Hindlimb muscle (tissue), 1 donor: ENCODE results near the gene PCSK4. TPM values are rescaled to one million over a fixed set of nuclear protein-coding genes. Genes with fewer than 3 reads are reported as not detected.
"Not testable (repeated sequence)": the region's sequence is repeated elsewhere in the genome, so short reads cannot be mapped to it uniquely, and the experiment has no call there.

Source experiments
- DNase-seq: peaks from one replicate; pipeline ENCODE4 v3.0.0-alpha.2; 2013
- polyA plus RNA-seq: library from polyadenylated mRNA; unstranded; fragments of 120-200 nt; gene quantifications from one replicate; pipeline ENCODE4 v1.2.1, GENCODE V29; 2013; ENCODE audit not compliant: insufficient read length

Gene PCSK4
- polyA plus RNA-seq, 1 donor: 1.9 TPM

- no peak for DNase-seq
These were observed 3.2 kb downstream of the PCSK4 start for GRCh38 chr19:1486720-1487575.

- no peak for DNase-seq
These were observed 6.1 kb downstream of the PCSK4 start for GRCh38 chr19:1483979-1484428.

GRCh38 chr19:1483131-1483978 lies 6.8 kb downstream of the PCSK4 start:
- DNase-seq: no peak

GRCh38 chr19:1482361-1483130 lies 7.6 kb downstream of the PCSK4 start:
- DNase-seq: no peak

GRCh38 chr19:1481893-1482360 lies 8.2 kb downstream of the PCSK4 start:
- no peak for DNase-seq

GRCh38 chr19:1481224-1481892 lies 8.8 kb downstream of the PCSK4 start:
- DNase-seq: no peak

- peak; percentile 95 for DNase-seq
These were observed 11.0 kb downstream of the PCSK4 start, which contains the start of gene C19orf25 for GRCh38 chr19:1478934-1479707. Gene C19orf25, minus strand, starts transcription at chr19:1479215. Its CDS starts 312 bp downstream, at chr19:1478903.

- not testable (repeated sequence) for DNase-seq
These were observed 13.1 kb downstream of the PCSK4 start for GRCh38 chr19:1477056-1477455.

- no peak for DNase-seq
These were observed 14.3 kb downstream of the PCSK4 start for GRCh38 chr19:1475751-1476437.

GRCh38 chr19:1474765-1475351 lies 15.3 kb downstream of the PCSK4 start:
- no peak for DNase-seq

- no peak for DNase-seq
These were observed 16.0 kb downstream of the PCSK4 start for GRCh38 chr19:1474011-1474764.

GRCh38 chr19:1473085-1473851 lies 16.9 kb downstream of the PCSK4 start:
- DNase-seq: no peak

GRCh38 chr19:1472231-1473084 lies 17.7 kb downstream of the PCSK4 start:
- DNase-seq: no peak

- DNase-seq: no peak
These were observed 18.5 kb downstream of the PCSK4 start for GRCh38 chr19:1471515-1472160.

- DNase-seq: no peak
These were observed 19.1 kb downstream of the PCSK4 start for GRCh38 chr19:1471010-1471514.

GRCh38 chr19:1470305-1471009 lies 19.7 kb downstream of the PCSK4 start:
- DNase-seq: no peak
